ACHN (cell line): Measurements from ENCODE around the gene SLC35G3.
"Not testable (repeated sequence)": the region's sequence is repeated elsewhere in the genome, so short reads cannot be mapped to it uniquely, and the experiment has no call there.

Source experiments
- DNase-seq: peaks from one replicate; pipeline ENCODE4 v3.0.0-alpha.2; 2015
- in situ Hi-C: cut with HindIII; loops from 2 replicates; pipeline ENCODE4 v1.10.0; 2017; ENCODE audit warnings: low sequenced_read_pairs, low pct_ligation_motif_present, low pct_unique_long_range_greater_than_20kb

SLC35G3 gene

DNA sequence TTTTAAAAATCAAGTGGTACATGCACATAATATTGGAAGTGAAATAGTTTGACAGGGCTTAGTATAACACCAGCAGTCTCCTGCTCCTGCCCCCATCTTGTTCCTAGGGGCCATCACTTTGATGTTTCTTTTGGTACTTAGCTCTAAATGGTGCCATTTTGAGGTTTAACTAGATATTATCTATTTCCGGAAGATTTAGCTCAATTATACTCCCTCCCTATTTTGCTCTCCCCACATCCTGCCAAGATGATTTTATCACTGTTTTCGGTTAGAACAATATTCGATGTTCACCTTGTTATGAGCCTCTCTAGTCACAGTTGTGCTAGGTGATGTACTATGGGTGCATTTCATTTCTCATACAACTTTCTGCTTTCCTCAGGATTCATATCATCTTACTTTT is 20.0 kb upstream of the SLC35G3 start:
- in situ Hi-C loops, result no loop called here
- DNase-seq, result no peak

DNA sequence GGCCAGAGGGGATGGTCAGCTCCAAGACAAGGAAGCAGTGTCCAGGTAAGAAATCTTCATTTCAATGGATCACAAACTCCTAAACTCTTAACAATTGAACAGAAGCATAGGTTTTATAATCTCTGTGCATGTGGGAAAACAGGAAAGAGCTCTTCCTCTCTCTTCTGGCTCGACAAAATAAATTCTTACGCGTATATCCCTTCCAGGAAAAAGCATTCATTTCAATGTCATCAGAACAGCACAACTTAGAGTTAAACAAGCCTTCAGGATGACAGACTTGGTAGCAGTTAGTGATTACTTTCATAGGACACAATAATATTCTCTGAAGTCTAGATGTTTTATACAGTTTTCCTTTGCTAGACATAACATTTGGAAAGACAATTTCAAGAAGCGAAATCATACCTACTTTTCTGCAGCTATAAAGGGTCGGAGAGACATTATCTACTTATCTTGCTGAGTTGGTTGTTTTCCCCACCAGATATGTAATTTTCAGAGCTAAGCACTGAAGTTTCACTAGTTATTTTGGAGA is 19.3 kb upstream of the SLC35G3 start:
- in situ Hi-C loops, result no loop called here
- DNase-seq, result no peak

DNA sequence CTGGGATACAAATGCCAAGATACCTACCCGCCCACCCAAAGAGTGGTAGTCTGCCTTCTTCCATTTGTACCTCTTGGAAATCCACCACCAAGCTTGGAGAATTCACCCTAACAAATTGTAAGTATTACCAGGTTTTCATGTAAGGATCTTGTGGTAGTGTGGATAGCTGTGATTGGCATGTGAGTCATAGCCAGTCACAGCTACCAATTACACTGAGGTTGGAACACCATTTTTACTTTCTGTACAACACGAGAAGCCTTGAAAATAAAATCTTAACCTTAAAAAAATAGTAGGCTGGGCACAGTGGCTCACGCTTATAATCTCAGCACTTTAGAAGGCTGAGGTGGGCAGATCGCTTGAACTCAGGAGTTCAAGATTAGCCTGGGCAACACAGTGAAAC is 18.5 kb upstream of the SLC35G3 start:
- in situ Hi-C loops, result no loop called here
- DNase-seq, result no peak

DNA sequence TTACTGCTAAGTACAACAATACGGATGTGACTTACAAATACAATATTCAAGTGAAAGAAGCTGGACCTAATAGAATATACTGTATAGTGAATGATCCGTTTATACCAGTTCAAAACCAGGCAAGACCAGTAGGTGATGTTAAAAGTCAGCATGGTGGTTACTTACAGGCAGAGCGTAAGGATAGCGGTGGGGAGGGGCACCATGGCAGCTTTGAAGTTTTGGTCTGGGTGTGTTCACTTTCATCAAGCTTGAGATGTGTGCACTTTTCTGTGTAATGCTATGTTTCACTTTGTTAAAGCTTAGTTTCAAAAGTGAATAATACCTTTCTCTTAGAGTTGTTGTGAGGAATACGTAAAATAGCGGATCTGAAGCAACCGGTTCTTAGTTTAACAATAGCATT is 16.5 kb upstream of the SLC35G3 start:
- no peak for DNase-seq
- in situ Hi-C loops, result no loop called here

DNA sequence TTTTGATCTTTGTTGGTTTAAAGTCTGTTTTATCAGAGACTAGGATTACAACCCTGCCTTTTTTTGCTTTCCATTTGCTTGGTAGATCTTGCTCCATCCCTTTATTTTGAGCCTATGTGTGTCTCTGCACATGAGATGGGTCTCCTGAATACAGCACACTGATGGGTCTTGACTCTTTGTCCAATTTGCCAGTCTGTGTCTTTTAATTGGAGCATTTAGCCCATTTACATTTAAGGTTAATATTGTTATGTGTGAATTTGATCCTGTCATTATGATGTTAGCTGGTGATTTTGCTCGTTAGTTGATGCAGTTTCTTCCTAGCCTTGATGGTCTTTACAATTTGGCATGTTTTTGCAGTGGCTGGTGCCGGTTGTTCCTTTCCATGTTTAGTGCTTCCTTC is 8.4 kb upstream of the SLC35G3 start:
- DNase-seq, in situ Hi-C loops: not testable (repeated sequence)

DNA sequence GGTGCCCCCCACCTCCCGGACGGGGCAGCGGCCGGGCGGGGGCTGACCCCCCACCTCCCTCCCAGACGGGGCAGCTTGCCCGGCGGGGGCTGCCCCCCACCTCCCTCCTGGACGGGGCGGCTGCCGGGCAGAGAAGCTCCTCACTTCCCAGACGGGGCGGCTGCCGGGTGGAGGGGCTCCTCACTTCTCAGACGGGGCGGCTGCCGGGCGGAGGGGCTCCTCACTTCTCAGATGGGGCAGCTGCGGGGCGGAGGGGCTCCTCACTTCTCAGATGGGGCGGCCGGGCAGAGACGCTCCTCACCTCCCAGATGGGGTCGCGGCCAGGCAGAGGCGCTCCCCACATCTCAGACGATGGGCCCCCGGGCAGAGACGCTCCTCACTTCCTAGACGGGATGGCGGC is 869 bp upstream of the SLC35G3 start:
- DNase-seq, in situ Hi-C loops: not testable (repeated sequence)

DNA sequence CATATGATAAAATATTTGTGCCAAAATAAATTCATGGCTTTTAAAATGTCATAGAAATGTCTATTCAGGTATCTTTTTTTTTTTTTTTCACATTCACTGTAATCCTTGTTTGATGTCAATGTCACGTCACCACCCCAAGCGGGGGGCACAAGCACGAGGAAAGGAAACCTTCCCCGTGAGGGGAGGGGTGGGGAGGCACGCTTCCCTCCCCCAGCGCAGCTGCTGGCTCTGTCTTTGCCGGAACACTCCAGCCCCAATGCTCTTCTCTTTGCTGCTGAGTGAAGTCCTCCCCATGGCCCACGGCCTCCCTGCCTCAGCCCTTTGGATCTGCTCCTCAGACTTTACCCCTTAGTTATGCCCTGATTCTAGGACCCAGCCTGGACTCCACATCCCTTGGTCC is 1.5 kb downstream of the SLC35G3 start:
- in situ Hi-C loops, result no loop called here
- no peak for DNase-seq

DNA sequence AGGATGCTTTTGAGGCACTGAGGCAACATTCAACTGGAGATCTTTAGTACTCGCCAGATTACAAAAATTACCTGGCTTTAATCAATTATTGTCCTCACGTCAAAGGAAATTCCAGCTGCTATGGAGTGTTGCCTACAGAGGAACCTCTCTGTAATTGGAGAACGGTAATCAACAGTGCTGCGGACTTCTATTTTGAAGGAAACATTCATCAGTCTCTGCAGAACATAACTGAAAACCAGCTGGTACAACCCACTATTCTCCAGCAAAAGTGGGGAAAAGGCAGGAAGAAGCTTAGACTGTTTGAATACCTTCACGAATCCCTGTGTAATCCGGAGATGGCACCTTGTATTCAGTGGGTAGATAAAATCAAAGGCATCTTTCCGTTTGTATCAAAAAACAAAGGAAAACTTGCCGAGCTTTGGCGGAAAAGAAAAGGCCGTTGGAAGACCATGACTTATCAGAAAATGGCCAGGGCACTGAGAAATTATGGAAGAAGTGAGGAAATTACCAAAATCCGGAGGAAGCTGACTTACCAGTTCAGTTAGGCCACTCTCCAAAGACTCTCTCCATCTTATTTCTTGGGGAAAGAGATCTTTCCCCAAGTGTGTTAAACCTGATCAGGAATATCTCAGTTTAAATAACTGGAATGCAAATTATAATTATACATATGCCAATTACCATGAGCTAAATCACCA is 3.0 kb downstream of the SLC35G3 start:
- in situ Hi-C loops, result no loop called here
- no peak for DNase-seq

DNA sequence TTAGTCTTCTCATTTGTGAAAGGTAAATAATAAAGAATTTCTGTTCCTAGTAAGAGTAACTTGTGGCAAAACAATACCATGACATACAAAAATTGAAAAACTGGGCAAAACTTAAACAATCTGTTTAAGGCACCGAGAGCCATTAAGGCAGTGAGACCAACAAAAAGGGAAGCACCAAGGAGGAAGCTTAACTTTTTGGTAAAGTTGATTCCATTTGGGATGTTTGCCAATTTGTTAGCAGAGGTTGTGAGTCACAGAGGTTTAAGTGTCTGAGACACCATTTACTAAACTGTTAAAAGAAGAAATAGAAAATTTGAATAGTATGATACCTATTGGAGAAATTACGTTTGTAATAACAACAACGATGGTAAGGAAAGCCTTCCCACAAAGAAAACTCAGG is 4.9 kb downstream of the SLC35G3 start:
- DNase-seq, result no peak
- in situ Hi-C loops, result no loop called here

DNA sequence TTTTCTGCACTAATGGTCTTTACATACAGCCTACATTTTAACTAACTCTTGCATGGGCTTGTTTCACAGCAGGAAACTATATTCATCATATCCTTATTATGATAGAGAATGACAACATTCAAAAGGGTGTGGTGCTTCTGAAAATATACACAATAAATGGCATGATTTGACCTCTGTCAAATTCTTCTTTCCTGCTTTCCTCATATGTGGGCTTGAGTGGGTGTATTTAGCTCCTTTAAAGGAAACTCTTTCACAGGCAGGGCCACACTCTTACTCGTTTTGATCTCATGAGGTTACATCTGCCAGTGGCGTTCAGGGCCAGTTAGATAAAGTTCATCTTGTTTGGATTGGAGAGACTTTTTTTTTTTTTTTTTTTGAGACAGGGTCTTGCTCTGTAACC is 6.1 kb downstream of the SLC35G3 start:
- no peak for DNase-seq
- in situ Hi-C loops, result no loop called here

DNA sequence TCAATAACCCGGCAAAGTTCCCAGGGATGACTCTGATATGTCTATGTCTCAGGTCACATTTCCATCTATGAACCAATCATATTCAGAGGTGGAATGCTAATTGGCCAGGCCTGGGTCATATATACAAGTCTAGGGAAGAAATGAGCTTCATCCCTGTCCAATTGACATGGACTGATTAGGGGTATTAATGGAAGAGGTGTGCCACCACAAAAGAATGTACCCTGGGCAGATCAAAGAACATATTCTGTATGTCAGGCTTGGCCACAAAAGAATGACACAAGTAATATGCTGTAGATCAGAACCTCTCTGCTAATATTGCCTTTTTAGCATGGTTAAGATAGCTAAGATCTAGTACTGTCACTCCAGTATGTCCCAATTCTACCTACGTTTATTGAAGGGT is 6.7 kb downstream of the SLC35G3 start:
- no peak for DNase-seq
- in situ Hi-C loops, result no loop called here

DNA sequence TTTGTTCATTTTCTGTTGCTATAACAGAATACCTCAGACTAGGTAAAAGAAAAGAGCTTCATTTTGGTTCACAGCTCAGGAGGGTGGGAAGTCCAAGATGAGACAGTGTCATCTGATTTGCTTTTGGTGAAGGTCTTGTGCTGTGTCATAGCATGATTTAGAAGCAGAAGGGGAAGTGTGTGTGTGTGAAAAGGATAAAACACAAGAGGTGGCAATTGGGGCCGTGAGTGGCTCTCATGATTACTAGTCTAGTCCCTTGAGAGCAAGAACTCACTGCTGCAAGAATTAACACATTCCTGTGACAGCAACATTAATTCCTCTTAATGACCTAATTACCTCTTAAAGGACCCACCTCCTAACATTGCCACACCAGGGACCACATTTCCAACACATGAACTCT is 8.3 kb downstream of the SLC35G3 start:
- in situ Hi-C loops, result no loop called here
- DNase-seq, result no peak

DNA sequence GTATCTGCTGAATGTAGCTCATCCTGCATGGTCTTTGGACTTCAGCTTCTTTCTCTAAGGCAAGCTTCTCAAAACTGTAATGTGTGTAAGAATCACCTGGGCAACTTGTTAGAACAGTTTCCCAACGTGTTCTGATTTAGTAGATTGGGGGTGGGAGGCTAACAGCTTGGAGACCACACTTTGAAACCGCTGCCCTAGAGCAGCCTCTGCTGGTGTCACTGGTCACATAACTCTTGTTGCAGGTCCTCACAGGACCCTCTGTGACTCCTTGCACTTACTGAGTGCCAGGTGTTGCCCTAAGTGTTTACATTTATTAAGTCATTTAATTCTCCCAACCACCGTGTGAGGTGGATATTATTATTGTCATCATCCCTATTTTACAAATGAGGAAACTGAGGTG is 9.9 kb downstream of the SLC35G3 start:
- in situ Hi-C loops, result no loop called here

DNA sequence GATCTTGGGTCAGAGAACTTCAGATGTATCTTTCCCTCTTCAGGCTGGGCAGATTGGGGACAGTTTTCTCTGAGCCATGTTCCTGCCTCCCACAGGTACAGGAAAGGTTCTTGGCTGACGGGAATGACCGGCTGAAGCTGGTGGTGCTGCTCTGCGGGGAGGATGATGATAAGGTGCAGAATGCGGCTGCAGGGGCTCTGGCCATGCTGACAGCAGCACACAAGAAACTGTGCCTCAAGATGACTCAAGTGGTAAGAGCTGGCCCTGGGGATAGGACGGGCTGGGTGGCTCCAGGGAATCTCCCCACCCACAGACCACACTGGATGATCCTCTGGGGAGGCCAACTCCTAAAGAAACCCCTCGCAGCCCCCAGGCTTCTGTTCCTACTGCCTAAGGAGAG is 10.9 kb downstream of the SLC35G3 start:
- in situ Hi-C loops, result no loop called here
- DNase-seq, result no peak

More for the DNA sequence above, 9.9 kb downstream of the SLC35G3 start:
- DNase-seq, result no peak

DNA sequence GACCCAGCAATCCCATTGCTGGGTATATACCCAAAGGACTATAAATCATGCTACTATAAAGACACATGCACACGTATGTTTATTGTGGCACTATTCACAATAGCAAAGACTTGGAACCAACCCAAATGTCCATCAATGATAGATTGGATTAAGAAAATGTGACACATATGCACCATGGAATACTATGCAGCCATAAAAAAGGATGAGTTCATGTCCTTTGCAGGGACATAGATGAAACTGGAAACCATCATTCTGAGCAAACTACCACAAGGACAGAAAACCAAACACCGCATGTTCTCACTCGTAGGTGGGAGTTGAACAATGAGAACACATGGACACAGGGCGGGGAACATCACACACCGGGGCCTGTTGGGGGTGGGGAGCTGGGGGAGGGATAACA is 14.8 kb downstream of the SLC35G3 start:
- DNase-seq, in situ Hi-C loops: not testable (repeated sequence)

DNA sequence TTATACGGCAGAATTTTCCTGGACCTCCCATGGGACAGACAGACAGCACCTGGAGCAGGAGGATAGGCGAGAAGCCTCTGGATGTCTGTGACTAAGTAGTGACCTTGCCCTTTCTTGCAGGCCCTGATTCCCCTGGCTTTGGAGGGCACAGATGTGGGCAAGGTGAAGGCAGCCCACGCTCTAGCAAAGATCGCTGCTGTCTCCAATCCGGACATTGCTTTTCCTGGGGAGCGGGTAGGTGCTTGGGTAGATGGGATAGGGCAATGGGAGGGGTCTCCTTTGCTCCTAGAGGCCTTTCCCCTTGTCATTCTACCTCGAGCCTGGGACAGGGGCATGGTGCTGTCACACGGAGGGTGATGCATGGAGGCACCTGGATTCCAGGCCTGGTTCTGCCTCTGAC is 17.3 kb downstream of the SLC35G3 start:
- no peak for DNase-seq
- in situ Hi-C loops, result no loop called here

DNA sequence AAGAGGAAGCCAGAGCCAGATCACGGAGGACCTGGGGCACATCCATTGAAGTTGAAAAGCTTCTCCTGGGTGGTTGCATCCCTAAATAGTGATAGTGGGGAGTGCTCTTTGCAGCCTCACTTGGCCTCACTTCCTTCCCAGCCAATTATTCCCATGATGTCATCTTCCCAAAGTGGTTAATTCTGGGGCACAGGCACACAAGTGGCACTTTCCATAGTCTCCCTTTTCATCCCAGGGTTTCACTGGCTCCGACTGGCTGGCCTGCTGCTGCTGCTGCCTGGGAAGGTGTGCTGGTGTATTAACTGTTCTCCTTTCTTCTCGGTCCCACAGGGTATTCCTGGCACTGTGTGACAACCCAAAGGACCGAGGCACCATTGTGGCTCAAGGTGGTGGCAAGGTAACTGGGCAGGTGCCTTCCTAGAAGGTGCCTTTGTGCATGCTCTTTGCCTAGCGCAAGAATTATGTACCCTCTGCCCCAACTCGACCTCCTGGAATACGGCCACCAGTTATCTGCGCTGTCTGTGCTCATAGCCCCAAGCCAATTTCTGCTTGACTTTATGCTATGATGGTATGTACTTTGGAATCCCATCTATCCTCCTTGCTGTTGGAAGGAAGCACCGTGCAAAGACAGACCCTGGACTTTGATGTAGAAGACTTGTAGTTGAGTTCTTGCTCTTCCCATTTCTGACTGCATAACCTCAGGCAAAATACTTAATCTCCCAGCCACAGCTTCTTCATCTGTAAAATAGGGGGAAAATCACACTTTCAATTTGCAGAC is 18.4 kb downstream of the SLC35G3 start:
- in situ Hi-C loops, result no loop called here
- no peak for DNase-seq

DNA sequence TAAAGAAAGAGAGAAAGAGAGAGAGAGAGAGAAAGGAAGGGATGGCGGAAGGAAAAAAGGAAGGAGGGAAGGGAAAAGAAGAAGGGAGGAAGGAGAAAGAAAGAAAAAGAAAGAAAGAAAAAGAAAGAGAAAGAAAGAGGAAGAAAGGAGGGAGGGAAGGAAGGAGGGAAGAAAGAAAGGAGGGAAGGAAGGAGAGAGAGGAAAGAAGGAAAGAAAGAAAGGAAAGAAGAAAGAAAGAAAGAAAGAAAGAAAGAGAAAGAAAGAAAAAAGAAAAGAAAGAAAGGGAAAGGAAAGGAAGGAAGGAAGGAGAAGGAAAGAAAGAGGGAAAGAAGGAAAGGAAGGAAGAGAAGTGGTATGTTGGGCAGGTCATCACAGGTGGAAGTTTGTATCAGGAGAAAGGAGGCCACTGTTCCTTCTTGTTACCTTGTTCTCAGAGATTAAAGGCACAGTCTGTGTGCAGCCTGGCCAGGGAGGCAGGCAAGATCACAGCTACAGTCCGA is 19.3 kb downstream of the SLC35G3 start:
- DNase-seq, result no peak
- in situ Hi-C loops, result no loop called here

DNA sequence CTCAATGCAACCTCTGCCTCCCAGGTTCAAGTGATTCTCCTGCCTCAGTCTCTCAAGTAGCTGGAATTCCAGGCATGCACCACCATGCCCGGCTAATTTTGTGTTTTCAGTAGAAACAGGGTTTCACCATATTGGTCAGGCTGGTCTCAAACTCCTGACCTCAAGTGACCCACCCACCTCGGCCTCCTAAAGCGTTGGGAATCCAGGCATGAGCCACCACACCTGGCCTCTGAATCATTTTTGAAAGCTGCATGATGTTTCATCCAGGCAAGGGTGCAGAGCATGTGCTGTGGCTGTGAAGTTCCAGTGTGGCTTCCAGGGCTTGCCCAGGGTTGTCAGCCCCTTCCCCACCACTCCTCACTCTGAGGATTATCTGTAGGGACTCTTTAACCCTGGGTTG is 21.9 kb downstream of the SLC35G3 start:
- in situ Hi-C loops, DNase-seq: not testable (repeated sequence)

DNA sequence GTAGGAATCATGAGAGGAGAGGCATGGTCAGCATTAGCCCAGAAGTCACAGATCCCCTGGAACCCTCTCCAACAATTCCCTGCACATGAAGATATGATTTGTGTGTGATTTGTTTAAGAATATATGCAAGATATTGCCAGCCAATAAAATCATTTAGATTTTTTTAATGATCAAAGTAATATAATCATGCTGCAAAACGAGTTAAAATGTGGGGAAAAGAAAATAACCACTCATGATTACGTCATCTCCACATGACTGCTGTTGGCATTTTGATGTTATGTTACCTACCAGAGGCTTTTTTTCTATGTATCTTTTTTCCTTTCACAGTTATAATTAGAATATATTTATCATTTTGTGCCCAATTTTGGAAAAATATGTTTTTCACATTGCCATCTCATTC is 22.4 kb downstream of the SLC35G3 start:
- DNase-seq, result no peak
- in situ Hi-C loops, result no loop called here
